Omental fat pad (tissue), 4 donors: ENCODE measurements around the gene SHC2. TPM values are rescaled to one million over a fixed set of nuclear protein-coding genes. Genes with fewer than 3 reads are reported as not detected.

Source experiments
- ATAC-seq: fragments of 150-250 bp; one replicate; pipeline ENCODE4 v1.9.1; 2016; ENCODE audit warnings: mild to moderate bottlenecking, moderate library complexity; ENCODE audit not compliant: low FRiP score
- DNase-seq: peaks from one replicate; pipeline ENCODE4 v3.0.0-alpha.2; 2019; ENCODE audit warnings: low spot score
- total RNA-seq, 4 donors: library from RNA; depleted of rRNA; stranded (reverse); fragments of >200 nt; gene quantifications; one replicate each; pipeline ENCODE4 v1.1.0, GENCODE V29; 2016
- TF ChIP-seq, protein P1 (sequence below), 3 donors: fragments of 450-650 bp; IDR thresholded peaks; one replicate each; pipeline ENCODE4 v1.5.1; 2016 to 2017; ENCODE audit warnings: antibody characterized with exemption in 3 of 3, mild to moderate bottlenecking in 3 of 3, moderate library complexity in 2 of 3

SHC2 gene
- total RNA-seq, 4 donors from 2014 or later, result 11.7 to 27.1 (median 18.8) TPM

DNA sequence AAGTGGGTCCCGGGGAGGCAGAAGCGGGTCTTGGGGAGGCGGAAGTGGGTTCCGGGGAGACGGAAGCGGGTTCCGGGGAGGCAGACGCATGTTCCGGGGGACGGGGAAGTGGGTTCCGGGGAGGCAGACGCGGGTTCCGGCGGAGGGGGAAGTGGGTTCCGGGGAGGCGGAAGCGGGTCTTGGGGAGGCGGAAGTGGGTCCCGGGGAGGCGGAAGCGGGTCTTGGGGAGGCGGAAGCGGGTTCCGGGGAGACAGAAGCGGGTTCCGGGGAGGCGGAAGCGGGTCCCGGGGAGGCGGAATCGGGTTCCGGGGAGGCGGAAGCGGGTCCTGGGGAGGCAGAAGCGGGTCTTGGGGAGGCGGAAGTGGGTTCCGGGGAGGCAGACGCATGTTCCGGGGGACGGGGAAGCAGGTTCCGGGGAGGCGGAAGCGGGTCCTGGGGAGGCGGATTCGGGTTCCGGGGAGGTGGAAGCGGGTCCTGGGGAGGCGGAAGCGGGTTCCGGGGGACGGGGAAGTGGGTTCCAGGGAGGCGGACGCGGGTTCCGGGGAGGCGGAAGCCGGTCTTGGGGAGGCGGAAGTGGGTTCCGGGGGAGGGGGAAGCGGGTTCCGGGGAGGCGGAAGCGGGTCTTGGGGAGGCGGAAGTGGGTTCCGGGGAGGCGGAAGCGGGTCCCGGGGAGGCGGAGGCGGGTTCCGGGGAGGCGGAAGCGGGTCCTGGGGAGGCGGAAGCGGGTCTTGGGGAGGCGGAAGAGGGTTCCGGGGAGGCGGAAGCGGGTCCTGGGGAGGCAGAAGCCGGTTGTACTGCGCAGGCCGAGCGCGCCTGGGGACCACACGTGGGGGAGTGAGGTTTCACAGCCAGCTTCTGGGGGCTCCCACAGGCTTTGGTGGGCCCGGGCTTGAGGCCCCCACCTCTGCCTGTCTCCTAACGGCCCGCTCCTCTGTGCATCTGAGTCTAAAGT is 2.5 kb downstream of the SHC2 start:
- ATAC-seq, result no peak
- TF ChIP-seq, protein P1, sequence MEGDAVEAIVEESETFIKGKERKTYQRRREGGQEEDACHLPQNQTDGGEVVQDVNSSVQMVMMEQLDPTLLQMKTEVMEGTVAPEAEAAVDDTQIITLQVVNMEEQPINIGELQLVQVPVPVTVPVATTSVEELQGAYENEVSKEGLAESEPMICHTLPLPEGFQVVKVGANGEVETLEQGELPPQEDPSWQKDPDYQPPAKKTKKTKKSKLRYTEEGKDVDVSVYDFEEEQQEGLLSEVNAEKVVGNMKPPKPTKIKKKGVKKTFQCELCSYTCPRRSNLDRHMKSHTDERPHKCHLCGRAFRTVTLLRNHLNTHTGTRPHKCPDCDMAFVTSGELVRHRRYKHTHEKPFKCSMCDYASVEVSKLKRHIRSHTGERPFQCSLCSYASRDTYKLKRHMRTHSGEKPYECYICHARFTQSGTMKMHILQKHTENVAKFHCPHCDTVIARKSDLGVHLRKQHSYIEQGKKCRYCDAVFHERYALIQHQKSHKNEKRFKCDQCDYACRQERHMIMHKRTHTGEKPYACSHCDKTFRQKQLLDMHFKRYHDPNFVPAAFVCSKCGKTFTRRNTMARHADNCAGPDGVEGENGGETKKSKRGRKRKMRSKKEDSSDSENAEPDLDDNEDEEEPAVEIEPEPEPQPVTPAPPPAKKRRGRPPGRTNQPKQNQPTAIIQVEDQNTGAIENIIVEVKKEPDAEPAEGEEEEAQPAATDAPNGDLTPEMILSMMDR (IDR thresholded peaks at IDR 0.05), result no peak
- no peak for DNase-seq

DNA sequence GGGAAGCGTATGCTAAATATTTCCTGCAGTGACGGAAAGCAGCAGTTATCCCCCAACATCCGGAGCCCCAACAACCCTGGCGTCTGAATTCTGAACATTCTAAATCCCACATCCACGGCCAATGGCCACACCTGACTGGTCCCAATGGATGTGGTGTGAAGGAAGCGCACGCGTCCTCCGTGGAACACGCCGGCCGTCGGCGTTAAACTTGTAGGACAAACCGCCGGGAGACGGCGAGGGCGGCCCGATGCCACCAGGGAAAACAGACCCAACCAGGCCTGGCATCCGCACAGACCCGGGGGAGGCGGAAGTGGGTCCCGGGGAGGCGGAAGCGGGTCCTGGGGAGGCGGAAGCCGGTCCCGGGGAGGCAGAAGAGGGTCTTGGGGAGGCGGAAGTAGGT is 3.2 kb downstream of the SHC2 start:
- TF ChIP-seq, protein P1 (IDR thresholded peaks at IDR 0.05), result no peak
- ATAC-seq (no peak), DNase-seq (no peak)

DNA sequence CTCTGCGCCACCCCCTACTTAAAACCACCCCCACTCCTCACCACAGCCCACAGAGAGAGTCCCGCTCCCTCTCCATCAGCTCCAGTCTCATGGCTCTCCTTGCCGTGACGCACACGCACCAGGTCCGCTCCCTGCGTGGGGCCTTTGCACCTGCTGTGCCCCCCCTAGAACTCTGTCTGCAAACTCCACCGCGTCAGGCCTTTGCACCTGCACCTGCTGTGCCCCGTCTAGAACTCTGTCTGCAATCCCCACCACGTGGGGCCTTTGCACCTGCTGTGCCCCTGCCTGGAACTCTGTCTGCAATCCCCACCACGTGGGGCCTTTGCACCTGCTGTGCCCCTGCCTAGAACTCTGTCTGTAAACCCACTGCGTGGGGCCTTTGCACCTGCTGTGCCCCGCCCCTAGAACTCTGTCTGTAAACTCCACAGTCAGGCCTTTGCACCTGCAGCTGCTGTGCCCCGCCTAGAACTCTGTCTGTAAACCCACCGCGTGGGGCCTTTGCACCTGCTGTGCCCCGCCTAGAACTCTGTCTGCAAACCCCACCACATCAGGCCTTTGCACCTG is 4.2 kb downstream of the SHC2 start:
- no peak for DNase-seq
- TF ChIP-seq, protein P1 (IDR thresholded peaks at IDR 0.05), result no peak
- ATAC-seq, result no peak

DNA sequence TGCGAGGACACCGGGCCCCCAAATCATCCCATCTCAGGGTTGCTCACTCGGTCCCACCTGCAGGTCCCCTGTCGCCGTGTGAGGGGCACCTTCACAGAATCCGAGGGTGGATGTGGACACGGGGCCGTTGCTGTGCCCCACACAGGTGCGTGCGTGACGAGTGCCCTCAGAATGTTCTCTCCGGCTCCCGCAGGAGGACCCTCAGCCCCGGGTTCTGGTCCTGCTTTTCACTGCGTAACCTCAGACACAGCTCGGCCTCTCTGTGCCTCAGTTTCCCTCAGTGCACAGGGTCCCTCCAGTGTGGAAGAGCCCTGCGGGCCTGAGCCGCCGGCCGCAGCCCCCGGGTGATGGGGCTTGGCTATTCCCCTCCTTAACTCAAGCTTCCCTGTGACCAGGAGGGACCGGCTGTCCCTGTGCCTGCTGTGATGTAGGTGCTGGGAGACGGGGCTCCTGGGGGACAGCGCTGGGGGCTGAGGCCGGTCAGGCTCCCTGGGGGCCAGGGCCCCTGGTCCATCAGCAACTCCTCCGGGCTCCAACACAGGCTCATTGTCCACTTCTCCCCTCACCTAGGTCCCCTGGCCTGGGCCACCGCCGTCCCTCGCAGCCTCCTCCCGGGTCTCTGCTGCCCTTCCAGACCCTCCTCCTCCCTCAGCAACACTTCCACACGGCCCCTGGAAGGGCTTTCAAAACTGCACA is 4.8 kb downstream of the SHC2 start:
- DNase-seq (no peak), ATAC-seq (no peak)
- TF ChIP-seq, protein P1 (IDR thresholded peaks at IDR 0.05), result no peak

DNA sequence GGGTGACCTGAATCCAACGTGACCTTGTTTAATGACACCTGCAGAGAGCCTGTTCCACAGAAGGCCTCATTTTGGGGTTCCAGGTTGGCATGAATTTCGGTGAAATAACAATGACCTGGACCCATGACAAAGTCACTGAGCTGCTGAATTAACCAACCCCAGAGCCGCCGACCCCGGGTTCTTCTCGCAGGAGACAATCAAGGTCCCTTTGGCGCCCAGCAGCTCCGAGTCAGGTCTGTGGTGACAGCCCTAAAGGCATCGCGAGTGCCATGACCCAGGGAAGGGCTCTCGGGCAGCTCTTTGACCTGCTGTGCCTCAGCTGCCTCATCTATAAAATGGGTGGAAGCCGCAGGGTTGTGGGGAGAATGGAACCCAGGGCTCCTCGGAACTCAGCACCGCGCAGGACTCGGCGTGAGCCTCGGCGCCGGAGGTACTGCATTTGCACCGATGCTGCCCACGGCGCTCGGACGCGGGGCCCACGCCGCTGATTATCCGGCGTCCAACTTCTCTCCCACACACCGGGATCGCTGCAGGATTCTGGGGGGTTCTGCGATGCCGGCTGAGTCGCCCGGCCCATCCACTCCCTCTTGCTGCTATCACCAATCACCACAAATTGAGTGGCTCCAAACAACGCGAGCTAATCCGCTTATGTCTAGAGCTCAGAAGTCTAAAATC is 5.7 kb downstream of the SHC2 start:
- no peak for DNase-seq
- TF ChIP-seq, protein P1 (IDR thresholded peaks at IDR 0.05), result no peak

DNA sequence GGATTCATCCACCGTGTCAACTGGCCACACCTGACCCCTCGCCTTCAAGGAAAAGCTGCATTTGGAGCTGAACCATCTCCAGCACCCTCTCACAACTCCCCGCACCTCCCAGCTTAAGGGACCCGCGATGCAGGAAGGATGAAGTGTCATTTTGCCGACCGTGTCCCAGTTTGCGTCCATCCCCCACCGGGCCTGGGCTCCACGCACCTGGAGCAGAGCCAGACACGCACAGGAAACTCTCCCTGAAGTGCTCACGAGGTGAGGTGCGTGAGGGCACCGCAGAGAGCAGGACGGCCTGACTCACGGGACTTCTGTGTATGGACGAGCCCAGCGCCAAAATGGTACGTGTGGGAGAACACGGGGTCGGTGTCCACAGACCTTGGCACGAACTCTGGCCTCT is 7.2 kb downstream of the SHC2 start:
- ATAC-seq (no peak), DNase-seq (no peak)
- TF ChIP-seq, protein P1 (IDR thresholded peaks at IDR 0.05), result no peak

More for the DNA sequence above, 5.7 kb downstream of the SHC2 start:
- no peak for ATAC-seq
